SIG-M5 treated with dmso at 0.1 percent for 504 hours (cell line): Measurements from ENCODE around the gene NUP133.
"Not testable (repeated sequence)": the region's sequence is repeated elsewhere in the genome, so short reads cannot be mapped to it uniquely, and the experiment has no call there.

Experiments
- DNase-seq: peaks from one replicate; lab custom pipeline; 2025; ENCODE audit not compliant: unreplicated experiment; lab: John Stamatoyannopoulos, UW

NUP133 gene

GRCh38 chr1:229507951-229508822 lies at the start of gene NUP133:
TSS of gene NUP133 (minus strand) at chr1:229508341. CDS start at chr1:229508249, 92 bp downstream.
- DNase-seq, result peak; percentile 98

DNA sequence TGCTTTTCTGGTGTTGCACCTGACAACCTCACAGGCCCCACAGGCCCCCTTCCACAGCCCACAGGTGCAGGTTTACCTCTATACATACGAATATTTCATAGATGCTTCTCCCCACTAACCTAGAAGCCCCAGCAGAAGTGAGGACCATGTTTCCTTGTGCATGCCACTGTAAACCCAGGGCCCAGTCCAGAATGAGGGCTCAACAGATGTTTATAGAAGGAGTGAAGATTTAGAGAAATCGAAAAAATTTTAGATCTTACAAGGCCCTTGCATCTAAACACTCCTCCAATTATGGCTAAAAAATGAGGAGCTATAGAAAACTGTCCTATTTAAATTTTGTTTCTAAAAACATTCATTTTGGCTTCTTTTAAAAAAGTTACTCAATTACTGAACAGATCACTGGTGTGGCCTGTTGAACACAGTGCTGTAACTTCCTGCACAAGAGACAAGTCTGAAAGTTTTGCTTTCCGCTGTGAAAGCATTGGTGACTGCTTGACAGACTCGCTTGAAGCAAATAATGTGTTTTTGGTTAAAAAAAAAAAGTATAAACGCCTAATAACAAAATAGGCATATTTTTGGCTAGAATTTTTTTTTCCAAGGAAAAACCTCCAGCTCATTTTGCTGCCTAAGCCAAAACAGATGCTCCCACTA lies 49.2 kb upstream of the NUP133 start:
- DNase-seq, result peak; percentile 73

DNA sequence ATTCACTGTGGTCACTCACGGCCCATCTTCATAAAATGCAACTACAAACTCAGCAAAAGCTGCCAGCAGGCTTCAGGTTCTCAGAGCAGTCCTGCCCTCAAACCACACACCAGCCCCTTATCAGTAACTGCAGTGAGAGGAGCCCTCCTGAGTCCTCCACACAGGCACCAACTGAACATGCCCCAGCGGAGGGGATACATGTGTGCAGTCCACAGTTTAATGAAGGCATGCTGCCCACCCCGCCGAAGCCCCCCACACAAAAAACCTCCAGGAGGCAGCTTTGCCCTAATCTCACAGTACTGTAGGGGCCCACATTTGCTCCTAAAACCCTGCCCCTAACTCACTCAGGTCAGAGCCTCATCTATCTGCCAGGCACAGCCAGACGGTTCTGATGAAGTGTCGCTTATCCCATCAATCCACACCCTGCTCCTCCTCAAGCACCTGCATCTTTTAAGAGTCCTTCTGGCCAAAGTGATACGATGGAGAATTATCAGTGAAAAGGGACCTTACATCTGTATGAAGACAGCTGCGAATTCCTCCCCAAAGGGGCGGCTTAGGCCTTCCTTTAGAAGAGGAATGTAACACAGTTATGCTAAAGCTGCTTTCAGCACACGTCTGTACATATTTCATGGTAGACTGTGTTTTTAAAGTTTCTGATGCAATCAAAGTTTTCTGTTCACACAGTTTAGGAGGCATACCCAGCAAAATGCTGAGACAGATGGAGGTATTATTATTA lies 46.9 kb upstream of the NUP133 start:
- DNase-seq, result peak; percentile 30

GRCh38 chr1:229553621-229554130 lies 45.5 kb upstream of the NUP133 start:
- DNase-seq, result peak; percentile 57

DNA sequence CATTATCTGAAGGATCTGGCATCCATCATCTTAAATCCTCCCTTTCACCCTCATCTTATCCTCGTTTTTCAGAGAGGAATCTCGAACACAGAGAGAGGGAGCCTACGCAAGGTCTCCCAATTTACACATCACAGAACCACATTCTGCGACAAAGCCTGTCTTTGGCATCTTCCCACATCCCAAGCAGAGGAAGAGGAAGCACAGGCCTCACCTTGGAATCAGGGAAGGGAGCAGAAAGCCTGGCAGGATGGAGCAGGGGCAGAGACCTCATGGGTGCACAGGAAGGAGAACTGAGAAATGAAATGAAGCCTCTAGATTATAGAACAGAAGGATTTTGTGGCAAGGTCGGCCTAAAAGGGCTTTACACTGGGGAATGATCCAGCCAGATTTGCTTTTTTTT lies 44.6 kb upstream of the NUP133 start:
- DNase-seq, result no peak

DNA sequence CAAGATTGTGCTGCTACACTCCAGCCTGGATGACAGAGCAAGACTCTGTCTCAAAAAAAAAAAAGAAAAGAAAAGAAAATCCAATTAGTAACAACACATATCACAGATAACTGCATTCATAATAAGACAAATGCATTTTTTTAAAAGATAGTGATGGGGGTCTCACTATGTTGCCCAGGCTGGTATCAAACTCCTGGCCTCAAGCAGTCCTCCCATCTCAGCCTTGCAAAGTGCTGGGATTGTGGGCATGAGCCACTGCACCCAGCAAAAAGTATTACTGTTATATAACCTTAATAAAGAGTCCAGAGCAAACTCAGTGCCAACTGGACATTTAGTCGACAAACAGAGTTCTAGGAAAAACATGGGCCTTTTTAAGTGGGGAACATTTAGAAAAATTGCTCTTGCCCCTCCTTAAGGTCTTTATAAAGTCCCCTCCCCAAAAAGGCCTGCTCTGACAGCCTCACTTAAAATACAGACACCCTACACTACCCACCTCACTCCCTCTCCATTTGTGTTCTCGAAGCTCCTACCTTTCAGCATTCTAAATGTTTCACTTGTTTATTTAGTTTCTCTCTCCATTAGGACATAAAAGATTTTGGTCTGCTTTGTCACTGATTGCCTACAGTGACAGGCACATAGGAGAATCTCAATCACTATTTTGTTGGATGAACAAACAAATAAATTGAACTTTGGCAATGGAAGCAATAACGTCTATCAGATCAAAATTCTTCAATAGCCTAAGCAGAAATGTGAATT lies 42.8 kb upstream of the NUP133 start:
- no peak for DNase-seq

DNA sequence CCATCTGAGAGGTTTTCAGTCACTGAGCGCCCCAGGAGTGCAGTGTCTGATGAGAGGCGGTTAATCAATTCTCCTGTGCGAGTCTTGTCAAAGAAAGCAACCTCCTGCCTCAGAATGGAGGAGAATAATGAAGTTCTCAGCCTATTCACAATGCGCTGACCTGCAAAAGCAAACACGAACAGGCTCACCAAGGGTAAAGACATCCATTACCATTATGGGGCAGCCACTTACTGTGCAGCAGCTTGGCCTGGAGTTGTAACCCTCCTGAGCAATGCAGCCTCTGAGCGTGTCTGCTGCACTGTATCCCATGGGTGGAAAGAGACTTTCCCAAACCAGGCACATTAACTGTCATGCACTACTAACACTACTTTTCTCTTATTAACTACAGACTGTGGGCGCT lies 39.4 kb upstream of the NUP133 start:
- no peak for DNase-seq

- no peak for DNase-seq
These were observed 36.4 kb upstream of the NUP133 start for GRCh38 chr1:229544587-229544986.

GRCh38 chr1:229539863-229540506 lies 31.8 kb upstream of the NUP133 start:
- no peak for DNase-seq

- DNase-seq, result peak; percentile 29
These were observed 30.8 kb upstream of the NUP133 start for GRCh38 chr1:229538945-229539344.

DNA sequence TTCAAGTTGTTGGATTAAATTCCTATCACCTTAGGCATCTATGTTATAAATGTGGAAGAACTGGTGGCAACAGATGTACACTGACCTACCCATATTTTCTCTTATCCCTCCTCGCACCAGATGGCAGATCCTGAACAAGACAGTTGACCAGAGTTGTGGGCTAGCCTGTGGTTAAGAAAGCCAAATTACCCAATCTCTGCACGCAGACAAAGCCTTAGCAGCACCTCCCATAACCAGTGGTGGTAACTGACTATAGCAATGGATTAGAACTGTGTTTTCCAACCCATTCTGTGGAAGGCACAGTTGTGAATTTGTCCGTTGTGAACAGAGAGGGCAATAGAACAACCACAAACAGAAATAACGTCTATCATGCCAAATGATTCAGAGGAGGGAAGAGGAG lies 29.8 kb upstream of the NUP133 start:
- DNase-seq, result peak; percentile 95

- peak; percentile 63 for DNase-seq
These were observed 28.8 kb upstream of the NUP133 start for GRCh38 chr1:229536982-229537381.

GRCh38 chr1:229535230-229535629 lies 27.1 kb upstream of the NUP133 start:
- DNase-seq, result no peak

- no peak for DNase-seq
These were observed 23.2 kb upstream of the NUP133 start for GRCh38 chr1:229531326-229531725.

DNA sequence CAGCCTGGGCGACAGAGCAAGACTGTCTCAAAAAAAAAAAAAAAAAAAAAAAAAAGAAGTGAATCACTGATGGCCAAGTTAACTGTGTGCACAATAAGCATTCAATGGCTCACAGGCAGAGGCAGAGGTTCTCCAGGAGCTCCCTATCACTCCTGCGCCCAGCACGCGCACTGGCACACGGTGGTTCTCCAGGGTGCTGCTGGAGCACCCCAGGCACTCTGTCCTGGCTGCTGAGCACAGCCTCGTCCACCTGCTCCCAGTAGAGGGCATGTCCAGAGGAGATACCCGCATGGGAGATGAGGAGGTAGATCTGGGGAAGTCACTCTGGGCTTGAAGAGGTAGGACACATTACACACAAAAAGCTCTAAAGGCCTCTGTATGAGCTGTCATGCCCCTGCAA lies 21.5 kb upstream of the NUP133 start:
- no peak for DNase-seq

DNA sequence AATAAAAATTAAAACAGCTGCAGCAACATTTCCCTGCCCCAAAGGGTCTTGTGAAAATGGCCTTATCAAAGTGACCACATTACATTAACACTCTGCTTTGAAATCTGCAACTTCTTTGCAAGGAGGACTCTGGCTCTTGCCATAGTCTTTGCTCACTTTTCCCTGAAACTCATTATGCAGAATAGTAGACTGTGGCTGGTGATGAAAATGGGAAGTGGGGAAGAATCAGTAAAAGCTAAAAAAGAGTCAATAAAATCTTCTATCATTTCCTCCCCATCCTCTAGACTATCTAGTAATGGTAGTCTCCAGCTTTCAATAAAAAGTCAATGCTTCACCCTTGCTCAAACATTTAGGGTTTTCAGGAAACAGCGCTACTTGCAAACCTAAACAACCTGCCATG lies 18.6 kb upstream of the NUP133 start:
- DNase-seq, result no peak

- no peak for DNase-seq
These were observed 14.9 kb upstream of the NUP133 start for GRCh38 chr1:229523052-229523451.

GRCh38 chr1:229514578-229515275 lies 6.6 kb upstream of the NUP133 start:
- DNase-seq, result peak; percentile 73

DNA sequence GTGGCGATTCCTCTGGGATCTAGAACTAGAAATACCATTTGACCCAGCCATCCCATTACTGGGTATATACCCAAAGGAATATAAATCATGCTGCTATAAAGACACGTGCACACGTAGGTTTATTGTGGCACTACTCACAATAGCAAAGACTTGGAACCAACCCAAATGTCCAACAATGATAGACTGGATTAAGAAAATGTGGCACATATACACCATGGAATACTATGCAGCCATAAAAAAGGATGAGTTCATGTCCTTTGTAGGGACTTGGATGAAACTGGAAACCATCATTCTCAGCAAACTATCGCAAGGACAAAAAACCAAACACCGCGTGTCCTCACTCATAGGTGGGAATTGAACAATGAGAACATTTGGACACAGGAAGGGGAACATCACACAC lies 3.5 kb upstream of the NUP133 start:
- not testable (repeated sequence) for DNase-seq

DNA sequence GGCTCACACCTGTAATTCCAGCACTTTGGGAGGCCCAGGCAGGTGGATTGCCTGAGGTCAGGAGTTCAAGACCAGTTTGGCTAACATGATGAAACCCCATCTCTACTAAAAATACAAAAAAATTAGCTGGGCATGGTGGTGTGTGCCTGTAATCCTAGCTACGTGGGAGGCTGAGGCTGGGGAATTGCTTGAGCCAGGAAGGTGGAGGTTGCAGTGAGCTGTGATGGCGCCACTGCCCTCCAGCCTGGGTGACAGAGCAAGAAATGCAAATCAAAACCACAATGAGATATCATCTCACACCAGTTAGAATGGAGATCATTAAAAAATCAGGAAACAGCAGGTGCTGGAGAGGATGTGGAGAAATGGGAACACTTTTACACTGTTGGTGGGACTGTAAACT lies 3.1 kb upstream of the NUP133 start:
- not testable (repeated sequence) for DNase-seq
